ENCODE results near the gene AMT.

GRCh38 chr3:49469037-49469935 is 47.0 kb upstream of the AMT start:
- TF ChIP-seq POU2F2 (IDR thresholded peaks at IDR 0.05; ENCODE audit: low read depth, low read length), result 0 out of 2 replicates have a peak, but pooled peaks have one; percentile 28
- TF ChIP-seq POLR2A (IDR thresholded peaks at IDR 0.05; ENCODE audit: low read depth, low read length), result no peak
- TF ChIP-seq POLR2AphosphoS5 (IDR thresholded peaks at IDR 0.05; ENCODE audit: low read depth, low read length), result peak; percentile 42; the same call in 1 of the 2 replicates
- no peak for TF ChIP-seq PAX5 (IDR thresholded peaks at IDR 0.05; ENCODE audit: insufficient read depth, low read length, severe bottlenecking)
- TF ChIP-seq TAF1 (IDR thresholded peaks at IDR 0.05; ENCODE audit: low read depth, low read length), result no peak
